Transverse colon (tissue), 4 donors: ENCODE data around the gene S100A14.

Source experiments
- POLR2AphosphoS5 ChIP-seq, 3 donors: sonication (generic); formaldehyde crosslinking; IDR thresholded peaks; one replicate each; pipeline ENCODE4 v1.6.1; 2016; ENCODE audit warnings: antibody characterized with exemption in 3 of 3
- TF ChIP-seq, protein P1 (sequence below), 5 experiments: fragments of 200-600 bp in 3 of 5; fragments of 450-650 bp in 2 of 5; sonication (generic) in 3 of 5; IDR thresholded peaks; 1 replicate in 2 of 5; 2 replicates in 3 of 5; pipeline ENCODE4 v1.5.1; 2016 to 2017; ENCODE audit warnings: antibody characterized with exemption in 5 of 5, inconsistent platforms in 3 of 5, mild to moderate bottlenecking in 2 of 5, moderate library complexity in 1 of 5

DNA sequence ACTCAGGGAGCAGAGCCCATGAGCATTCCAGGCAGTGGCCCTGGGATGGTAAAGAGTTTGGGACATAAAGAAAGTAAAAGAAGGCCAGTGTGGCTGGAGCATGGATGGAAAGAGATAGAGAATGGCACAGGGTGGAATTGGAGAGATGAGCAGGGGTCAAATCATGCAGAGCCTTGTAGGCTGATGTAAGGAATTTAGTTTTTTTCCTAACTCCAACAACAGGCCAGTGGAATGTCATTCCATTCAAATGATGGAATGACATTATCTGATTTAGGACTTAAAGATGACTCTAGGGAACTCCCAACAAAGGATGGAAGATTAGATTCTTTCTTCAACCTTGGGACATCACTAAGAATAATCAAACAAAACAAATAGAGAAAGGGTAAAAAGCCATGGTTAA is 37.6 kb downstream of the S100A14 start:
- TF ChIP-seq, protein P1, sequence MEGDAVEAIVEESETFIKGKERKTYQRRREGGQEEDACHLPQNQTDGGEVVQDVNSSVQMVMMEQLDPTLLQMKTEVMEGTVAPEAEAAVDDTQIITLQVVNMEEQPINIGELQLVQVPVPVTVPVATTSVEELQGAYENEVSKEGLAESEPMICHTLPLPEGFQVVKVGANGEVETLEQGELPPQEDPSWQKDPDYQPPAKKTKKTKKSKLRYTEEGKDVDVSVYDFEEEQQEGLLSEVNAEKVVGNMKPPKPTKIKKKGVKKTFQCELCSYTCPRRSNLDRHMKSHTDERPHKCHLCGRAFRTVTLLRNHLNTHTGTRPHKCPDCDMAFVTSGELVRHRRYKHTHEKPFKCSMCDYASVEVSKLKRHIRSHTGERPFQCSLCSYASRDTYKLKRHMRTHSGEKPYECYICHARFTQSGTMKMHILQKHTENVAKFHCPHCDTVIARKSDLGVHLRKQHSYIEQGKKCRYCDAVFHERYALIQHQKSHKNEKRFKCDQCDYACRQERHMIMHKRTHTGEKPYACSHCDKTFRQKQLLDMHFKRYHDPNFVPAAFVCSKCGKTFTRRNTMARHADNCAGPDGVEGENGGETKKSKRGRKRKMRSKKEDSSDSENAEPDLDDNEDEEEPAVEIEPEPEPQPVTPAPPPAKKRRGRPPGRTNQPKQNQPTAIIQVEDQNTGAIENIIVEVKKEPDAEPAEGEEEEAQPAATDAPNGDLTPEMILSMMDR (IDR thresholded peaks at IDR 0.05): no peak
- TF ChIP-seq POLR2AphosphoS5 (IDR thresholded peaks at IDR 0.05): no peak
